ENCODE results near the gene SFT2D3.

SFT2D3 gene

DNA sequence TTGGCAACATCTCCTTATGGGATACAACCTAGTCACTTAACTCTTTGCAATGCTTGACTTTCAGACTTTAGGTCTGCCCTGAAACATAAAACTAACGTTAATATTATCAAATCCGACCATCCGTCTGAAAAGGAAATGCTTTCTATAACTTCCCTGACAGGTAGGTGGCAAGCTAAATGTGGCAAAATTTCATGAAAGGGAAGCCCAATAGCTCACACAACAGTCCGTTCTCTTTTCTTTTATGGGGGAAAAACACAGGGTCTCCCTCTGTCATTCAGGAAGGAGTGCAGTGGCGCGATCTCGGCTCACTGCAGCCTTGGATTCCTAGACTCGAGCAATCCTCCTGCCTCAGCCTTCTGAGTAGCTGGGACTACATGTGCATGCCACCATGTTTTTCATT, 52.9 kb downstream of the SFT2D3 start:
- no peak for DNase-seq
